Choroid plexus epithelial cell (primary cell): ENCODE results near the gene PRR20D.
"Not testable (repeated sequence)": the region's sequence is repeated elsewhere in the genome, so short reads cannot be mapped to it uniquely, and the experiment has no call there.

ENCODE experiments used
- DNase-seq: peaks from one replicate; pipeline ENCODE4 v3.0.0-alpha.2; 2010; ENCODE audit warnings: low read depth
- H3K4me3 ChIP-seq: 2 replicates; pipeline ENCODE4 v1.5.1; 2011; ENCODE audit warnings: low read depth, mild to moderate bottlenecking, control low read depth, low read length, moderate library complexity
- TF ChIP-seq, protein P1 (sequence below): conservative IDR thresholded peaks from 2 replicates; pipeline ENCODE4 v1.5.1; 2011; ENCODE audit warnings: low read depth, mild to moderate bottlenecking, control low read depth, inconsistent platforms, low read length, moderate library complexity

Gene PRR20D

GRCh38 chr13:57166897-57167296, 6.5 kb downstream of the PRR20D start, which contains the start of gene PRR20E:
PRR20E (plus strand) TSS chr13:57167197; CDS start chr13:57167584, 387 bp downstream.
- not testable (repeated sequence) for DNase-seq, H3K4me3 ChIP-seq

DNA sequence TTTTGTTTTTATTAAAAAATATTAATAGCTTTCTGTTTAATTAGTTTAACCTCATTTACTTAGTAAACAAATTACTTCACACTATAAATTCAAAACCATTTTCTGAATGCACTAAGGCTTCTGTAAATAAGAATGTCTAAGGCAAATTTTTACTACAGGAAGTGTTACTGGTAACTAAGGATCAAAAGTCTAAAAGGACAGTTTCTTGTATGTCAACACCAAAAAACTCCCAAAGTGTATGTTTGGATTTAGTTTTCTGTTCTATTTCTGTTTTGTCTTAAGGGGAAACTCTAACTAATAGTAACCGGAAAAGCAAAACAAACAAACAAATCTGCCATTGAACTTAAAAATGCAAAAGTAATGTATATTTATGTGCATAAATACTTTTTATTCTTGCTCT, 31.2 kb downstream of the PRR20D start:
- no peak overlapping the region for H3K4me3 ChIP-seq
- no peak for DNase-seq
- TF ChIP-seq, protein P1, sequence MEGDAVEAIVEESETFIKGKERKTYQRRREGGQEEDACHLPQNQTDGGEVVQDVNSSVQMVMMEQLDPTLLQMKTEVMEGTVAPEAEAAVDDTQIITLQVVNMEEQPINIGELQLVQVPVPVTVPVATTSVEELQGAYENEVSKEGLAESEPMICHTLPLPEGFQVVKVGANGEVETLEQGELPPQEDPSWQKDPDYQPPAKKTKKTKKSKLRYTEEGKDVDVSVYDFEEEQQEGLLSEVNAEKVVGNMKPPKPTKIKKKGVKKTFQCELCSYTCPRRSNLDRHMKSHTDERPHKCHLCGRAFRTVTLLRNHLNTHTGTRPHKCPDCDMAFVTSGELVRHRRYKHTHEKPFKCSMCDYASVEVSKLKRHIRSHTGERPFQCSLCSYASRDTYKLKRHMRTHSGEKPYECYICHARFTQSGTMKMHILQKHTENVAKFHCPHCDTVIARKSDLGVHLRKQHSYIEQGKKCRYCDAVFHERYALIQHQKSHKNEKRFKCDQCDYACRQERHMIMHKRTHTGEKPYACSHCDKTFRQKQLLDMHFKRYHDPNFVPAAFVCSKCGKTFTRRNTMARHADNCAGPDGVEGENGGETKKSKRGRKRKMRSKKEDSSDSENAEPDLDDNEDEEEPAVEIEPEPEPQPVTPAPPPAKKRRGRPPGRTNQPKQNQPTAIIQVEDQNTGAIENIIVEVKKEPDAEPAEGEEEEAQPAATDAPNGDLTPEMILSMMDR, result no peak

DNA sequence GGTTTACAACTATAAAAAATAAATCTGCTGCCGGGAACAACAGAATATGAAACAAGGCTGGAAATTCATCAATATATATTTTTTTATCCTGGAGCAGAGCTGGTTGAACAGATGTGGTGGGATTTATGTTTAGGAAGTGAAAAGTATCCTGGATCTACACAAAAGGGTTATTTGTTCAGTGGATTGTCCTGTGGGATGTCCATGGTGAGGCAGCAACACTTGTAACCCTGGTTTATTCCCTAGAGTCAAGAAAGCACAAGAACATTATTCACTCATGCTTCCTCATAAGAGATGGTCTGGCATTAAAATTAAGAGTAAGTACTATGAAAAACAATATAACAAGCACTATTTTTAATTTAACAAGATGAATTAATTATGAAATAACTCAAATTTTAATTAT, 52.6 kb downstream of the PRR20D start:
- TF ChIP-seq, protein P1, result no peak
- no peak overlapping the region for H3K4me3 ChIP-seq
- DNase-seq, result no peak
